VCaP (cell line): ENCODE results near the gene XXYLT1.
A peak's percentile ranks its signal among the peaks of the same experiment; 100 is the strongest.

Source experiments
- H3K27ac ChIP-seq: fragments of 450-650 bp; 2 replicates; pipeline ENCODE4 v1.5.1; 2017
- CTCF ChIP-seq: fragments of 450-650 bp; conservative IDR thresholded peaks from 2 replicates; pipeline ENCODE4 v1.5.1; 2017; ENCODE audit warnings: mild to moderate bottlenecking, moderate library complexity

XXYLT1 gene

DNA sequence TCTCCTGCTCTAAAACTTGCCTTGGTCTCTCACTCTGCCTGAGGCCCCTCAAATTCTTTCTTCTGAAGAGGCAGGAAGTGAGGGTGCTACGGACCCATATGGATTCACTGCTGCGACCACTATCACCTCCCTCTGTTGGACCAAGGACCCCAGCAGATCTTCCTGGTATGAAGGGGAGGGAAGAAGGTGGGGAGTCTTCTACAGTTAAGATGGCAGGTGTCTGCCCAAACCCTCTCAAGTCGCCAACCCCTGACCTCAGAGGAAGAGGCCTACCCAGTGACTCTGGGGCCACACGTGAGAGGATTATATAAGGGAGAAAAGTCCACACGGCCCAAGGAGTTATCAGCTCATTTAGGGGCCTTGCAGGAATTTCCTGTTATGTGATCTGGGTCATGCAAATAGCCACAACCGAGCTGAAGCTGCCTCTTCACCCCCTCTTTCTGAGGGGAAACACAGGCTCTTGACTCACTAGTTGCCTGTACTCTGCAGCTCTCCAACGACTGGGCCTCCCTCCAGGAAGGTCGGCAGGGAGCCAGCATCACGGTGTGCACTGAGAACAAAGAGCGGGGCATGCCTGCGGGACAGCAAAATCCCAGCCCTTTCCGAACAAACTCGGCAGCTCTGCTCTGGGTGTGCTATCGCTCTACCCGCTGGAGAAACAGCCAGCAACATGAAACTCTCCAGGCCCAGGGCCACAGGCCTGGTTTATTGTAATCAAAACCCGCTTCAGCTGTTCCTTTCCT, 116.0 kb downstream of the XXYLT1 start:
- no peak for TF ChIP-seq CTCF

GRCh38 chr3:195154111-195154791, 116.7 kb downstream of the XXYLT1 start:
- peak overlapping the region; percentile 88 for H3K27ac ChIP-seq
- TF ChIP-seq CTCF = no peak

More for the DNA sequence above, 116.0 kb downstream of the XXYLT1 start:
- H3K27ac ChIP-seq = peak overlapping the region; percentile 88

DNA sequence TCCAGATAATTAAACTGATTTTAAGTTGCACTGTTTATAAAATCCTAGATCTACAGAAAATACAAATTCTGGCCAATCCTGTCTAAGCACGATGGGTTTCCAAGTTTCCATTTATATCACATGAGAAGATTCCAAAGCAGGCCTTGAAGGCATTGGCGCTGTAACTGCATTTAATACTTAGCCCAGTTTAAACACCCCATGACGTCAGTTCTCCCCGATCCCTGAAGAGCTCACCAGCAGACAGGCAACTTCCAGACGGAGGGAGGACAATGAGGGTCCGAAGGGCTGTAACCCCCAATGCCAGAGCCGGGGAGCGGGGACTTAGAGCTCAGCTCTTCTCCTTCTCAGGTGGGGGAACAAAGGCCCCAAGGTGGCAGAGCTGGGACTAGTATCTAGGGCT, 117.3 kb downstream of the XXYLT1 start:
- no peak for TF ChIP-seq CTCF
- H3K27ac ChIP-seq = peak overlapping the region; percentile 88

- TF ChIP-seq CTCF = no peak
- H3K27ac ChIP-seq = peak overlapping the region; percentile 13; the same call in 1 of the 2 replicates
These were observed 117.8 kb downstream of the XXYLT1 start for GRCh38 chr3:195153130-195153529.

- no peak for TF ChIP-seq CTCF
- peak overlapping the region; percentile 13; the same call in 1 of the 2 replicates for H3K27ac ChIP-seq
These were observed 119.0 kb downstream of the XXYLT1 start for GRCh38 chr3:195151866-195152541.

GRCh38 chr3:195151402-195151801, 119.6 kb downstream of the XXYLT1 start:
- TF ChIP-seq CTCF = no peak
- peak overlapping the region; percentile 76; the same call in 1 of the 2 replicates for H3K27ac ChIP-seq
